ENCODE measurements around the gene ELMO1.

The ELMO1 gene

GRCh38 chr7:37312608-37313007 is 136.1 kb downstream of the ELMO1 start:
- WGBS (ENCODE audit: extremely low coverage, insufficient coverage, insufficient read length), result no CpG with 5 or more reads among the region's 1 CpG
- no peaks in the 10 kb centered on the region for H3K79me1 ChIP-seq (ENCODE audit: low read length)
- no peak overlapping the region for H3K9ac ChIP-seq (ENCODE audit: low read length)
- peaks cover 0 to 10% of the 10 kb centered on the region in 2 experiments for H3K36me3 ChIP-seq (ENCODE audit: control insufficient read depth in 1 of 2, insufficient read depth in 2 of 2, low read length in 2 of 2)
- peaks cover 8 to 9% of the 10 kb centered on the region in 2 experiments for H3K4me1 ChIP-seq (ENCODE audit: control insufficient read depth in 1 of 2, insufficient read depth in 2 of 2, low read length in 2 of 2)
- no peak overlapping the region for H3K27ac ChIP-seq (ENCODE audit: low read depth, low read length)
- H2BK12ac ChIP-seq (ENCODE audit: low read length), result no peak overlapping the region
- no peak overlapping the region for H2BK120ac ChIP-seq (ENCODE audit: insufficient read depth, low read length, poor library complexity)
- no peak overlapping the region for H4K12ac ChIP-seq (ENCODE audit: low read depth, low read length)
- no peaks in the 10 kb centered on the region for H3K27me3 ChIP-seq (ENCODE audit: insufficient read depth, low read length)
- no peak overlapping the region for H3K4me2 ChIP-seq (ENCODE audit: low read length)
- no peaks in the 10 kb centered on the region for H3K9me3 ChIP-seq (ENCODE audit: insufficient read depth, low read depth, low read length)
- no peak overlapping the region for H3K14ac ChIP-seq (ENCODE audit: low read length)
- H2AK5ac ChIP-seq (ENCODE audit: low read length), result no peak overlapping the region
- peak; percentile 24 to 55 for DNase-seq
- no peak overlapping the region for H4K91ac ChIP-seq (ENCODE audit: low read depth, low read length)
- no peaks in the 10 kb centered on the region for H3K79me2 ChIP-seq (ENCODE audit: control insufficient read depth, insufficient read depth, low read length, poor library complexity)
- H3K23ac ChIP-seq (ENCODE audit: low read length), result no peak overlapping the region
- no peak overlapping the region for H2AFZ ChIP-seq (ENCODE audit: insufficient read depth, low read length, poor library complexity)
- no peak overlapping the region for H3K4ac ChIP-seq (ENCODE audit: low read depth, low read length)
- H2BK5ac ChIP-seq (ENCODE audit: low read depth, low read length, poor library complexity), result no peak overlapping the region
- H4K8ac ChIP-seq (ENCODE audit: low read depth, low read length), result no peak overlapping the region
- H3K4me3 ChIP-seq (ENCODE audit: low read depth, low read length), result no peak overlapping the region
- no peak overlapping the region for H3K18ac ChIP-seq (ENCODE audit: low read length)

DNA sequence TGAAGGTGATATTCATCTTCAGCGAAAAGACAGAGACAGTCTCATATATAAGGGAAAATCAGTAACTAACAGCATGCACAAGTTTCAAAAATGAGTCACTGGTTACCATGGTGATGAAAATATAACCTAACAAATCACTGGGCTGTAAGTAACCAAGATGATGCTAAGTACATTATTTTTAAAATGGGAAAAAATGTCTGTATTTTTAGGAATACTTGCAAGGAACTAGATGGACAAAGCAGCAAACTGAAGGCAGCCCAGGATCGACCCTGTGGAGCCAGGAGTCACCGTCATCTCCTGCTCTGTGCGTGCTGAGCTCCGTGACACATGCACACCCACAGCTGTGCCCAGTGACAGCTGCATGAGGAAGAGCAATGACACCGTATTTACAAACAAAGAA is 137.3 kb downstream of the ELMO1 start:
- DNase-seq, result peak; percentile 85 to 87
- H2BK12ac ChIP-seq (ENCODE audit: low read length), result no peak overlapping the region

DNA sequence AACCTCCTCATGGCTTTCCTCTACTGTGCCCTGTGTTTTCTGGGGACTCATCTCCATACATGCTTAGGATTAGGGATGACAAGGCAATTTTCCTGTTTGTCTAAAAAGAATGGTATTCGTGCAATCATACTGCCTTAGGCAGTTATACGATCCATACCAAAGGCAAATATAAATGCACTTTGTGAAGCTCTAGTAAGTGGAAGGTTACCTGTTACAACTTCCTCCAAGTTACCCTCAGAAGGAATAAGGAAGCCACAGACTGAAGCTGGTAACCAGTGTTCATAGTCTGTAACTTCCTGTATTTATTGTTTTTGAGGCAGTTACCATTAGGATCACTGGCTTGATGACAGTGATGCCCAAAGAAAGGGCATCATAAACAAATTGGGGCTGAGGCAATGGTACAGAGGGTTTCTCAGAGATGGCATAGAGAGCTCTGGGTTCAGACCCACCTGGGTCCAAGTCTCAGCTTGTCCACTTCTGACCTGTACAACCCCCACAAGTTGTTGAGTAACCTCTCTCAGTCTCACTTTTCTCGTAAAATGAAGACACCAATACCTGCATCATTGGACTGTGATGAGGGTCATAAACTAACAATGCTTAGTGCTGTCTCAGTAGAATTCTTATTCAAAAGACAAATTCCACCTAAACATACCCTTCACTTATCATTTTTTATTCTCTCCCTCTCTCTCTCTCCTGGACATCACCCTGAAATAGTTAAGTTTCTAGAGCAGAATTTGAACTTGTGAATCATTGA is 138.2 kb downstream of the ELMO1 start:
- Histone ChIP-seq H3K4me2 (ENCODE audit: low read length) (no peak overlapping the region), H3K18ac (ENCODE audit: low read length) (no peak overlapping the region), H3K14ac (ENCODE audit: low read length) (no peak overlapping the region), H3K23ac (ENCODE audit: low read length) (no peak overlapping the region), H2AFZ (ENCODE audit: insufficient read depth, low read length, poor library complexity) (no peak overlapping the region), H3K79me2 (ENCODE audit: control insufficient read depth, insufficient read depth, low read length, poor library complexity) (no peaks in the 10 kb centered on the region), H3K36me3 (ENCODE audit: control insufficient read depth in 1 of 2, insufficient read depth in 2 of 2, low read length in 2 of 2) (peaks cover 0 to 10% of the 10 kb centered on the region in 2 experiments), H3K9me3 (ENCODE audit: insufficient read depth, low read depth, low read length) (no peaks in the 10 kb centered on the region), H3K4ac (ENCODE audit: low read depth, low read length) (no peak overlapping the region), H3K4me3 (ENCODE audit: low read depth, low read length) (no peak overlapping the region), H3K4me1 (ENCODE audit: control insufficient read depth in 1 of 2, insufficient read depth in 2 of 2, low read length in 2 of 2) (peaks cover 7 to 8% of the 10 kb centered on the region in 2 experiments), H3K9ac (ENCODE audit: low read length) (no peak overlapping the region), H2BK5ac (ENCODE audit: low read depth, low read length, poor library complexity) (no peak overlapping the region), H2BK12ac (ENCODE audit: low read length) (no peak overlapping the region), H2AK5ac (ENCODE audit: low read length) (no peak overlapping the region), H3K27ac (ENCODE audit: low read depth, low read length) (no peak overlapping the region), H3K27me3 (ENCODE audit: insufficient read depth, low read length) (no peaks in the 10 kb centered on the region), H4K12ac (ENCODE audit: low read depth, low read length) (no peak overlapping the region), H4K8ac (ENCODE audit: low read depth, low read length) (no peak overlapping the region), H4K91ac (ENCODE audit: low read depth, low read length) (no peak overlapping the region), H3K79me1 (ENCODE audit: low read length) (no peaks in the 10 kb centered on the region), H2BK120ac (ENCODE audit: insufficient read depth, low read length, poor library complexity) (no peak overlapping the region)
- peak; percentile 52 to 77 for DNase-seq
- WGBS (ENCODE audit: extremely low coverage, insufficient coverage, insufficient read length), result no CpG with 5 or more reads among the region's 3 CpGs

More for the DNA sequence above, 137.3 kb downstream of the ELMO1 start:
- WGBS (ENCODE audit: extremely low coverage, insufficient coverage, insufficient read length), result no CpG with 5 or more reads among the region's 6 CpGs
- Histone ChIP-seq H3K4me2 (ENCODE audit: low read length) (no peak overlapping the region), H3K36me3 (ENCODE audit: control insufficient read depth in 1 of 2, insufficient read depth in 2 of 2, low read length in 2 of 2) (peaks cover 0 to 10% of the 10 kb centered on the region in 2 experiments), H3K4me1 (ENCODE audit: control insufficient read depth in 1 of 2, insufficient read depth in 2 of 2, low read length in 2 of 2) (peaks cover 7 to 8% of the 10 kb centered on the region in 2 experiments), H4K12ac (ENCODE audit: low read depth, low read length) (no peak overlapping the region), H3K27ac (ENCODE audit: low read depth, low read length) (no peak overlapping the region), H2BK120ac (ENCODE audit: insufficient read depth, low read length, poor library complexity) (no peak overlapping the region), H4K91ac (ENCODE audit: low read depth, low read length) (no peak overlapping the region), H3K79me2 (ENCODE audit: control insufficient read depth, insufficient read depth, low read length, poor library complexity) (no peaks in the 10 kb centered on the region), H4K8ac (ENCODE audit: low read depth, low read length) (no peak overlapping the region), H3K79me1 (ENCODE audit: low read length) (no peaks in the 10 kb centered on the region), H2AK5ac (ENCODE audit: low read length) (no peak overlapping the region), H2BK5ac (ENCODE audit: low read depth, low read length, poor library complexity) (no peak overlapping the region), H2AFZ (ENCODE audit: insufficient read depth, low read length, poor library complexity) (no peak overlapping the region), H3K4me3 (ENCODE audit: low read depth, low read length) (no peak overlapping the region), H3K9ac (ENCODE audit: low read length) (no peak overlapping the region), H3K9me3 (ENCODE audit: insufficient read depth, low read depth, low read length) (no peaks in the 10 kb centered on the region), H3K23ac (ENCODE audit: low read length) (no peak overlapping the region), H3K18ac (ENCODE audit: low read length) (no peak overlapping the region), H3K27me3 (ENCODE audit: insufficient read depth, low read length) (no peaks in the 10 kb centered on the region), H3K14ac (ENCODE audit: low read length) (no peak overlapping the region), H3K4ac (ENCODE audit: low read depth, low read length) (no peak overlapping the region)

DNA sequence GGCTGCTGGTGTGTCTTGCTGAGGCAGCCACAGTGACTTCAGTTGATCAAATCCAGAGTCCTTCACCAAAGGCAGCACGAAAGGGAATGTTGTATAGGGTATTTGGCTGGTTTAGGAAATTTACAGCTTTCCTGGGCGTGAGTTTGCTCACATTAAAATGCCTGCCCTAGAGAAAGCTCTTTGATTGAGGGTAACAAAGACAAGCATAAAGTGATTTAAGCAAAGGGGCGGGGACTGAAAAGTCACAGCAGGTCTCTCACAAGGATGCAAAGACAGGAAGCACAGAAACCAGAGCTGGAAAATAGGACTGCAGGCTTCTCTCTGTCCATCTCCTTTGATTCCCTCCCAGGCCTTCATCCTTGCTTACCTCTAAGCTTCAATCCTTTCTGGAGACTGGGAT is 139.2 kb downstream of the ELMO1 start:
- Histone ChIP-seq H3K27me3 (ENCODE audit: insufficient read depth, low read length) (no peaks in the 10 kb centered on the region), H3K27ac (ENCODE audit: low read depth, low read length) (no peak overlapping the region), H3K4me1 (ENCODE audit: control insufficient read depth in 1 of 2, insufficient read depth in 2 of 2, low read length in 2 of 2) (peaks cover 7 to 8% of the 10 kb centered on the region in 2 experiments), H3K18ac (ENCODE audit: low read length) (no peak overlapping the region), H4K12ac (ENCODE audit: low read depth, low read length) (no peak overlapping the region), H3K4me3 (ENCODE audit: low read depth, low read length) (no peak overlapping the region), H3K9me3 (ENCODE audit: insufficient read depth, low read depth, low read length) (no peaks in the 10 kb centered on the region), H2AK5ac (ENCODE audit: low read length) (no peak overlapping the region), H2BK120ac (ENCODE audit: insufficient read depth, low read length, poor library complexity) (peak overlapping the region; percentile 31), H3K79me2 (ENCODE audit: control insufficient read depth, insufficient read depth, low read length, poor library complexity) (no peaks in the 10 kb centered on the region), H2BK5ac (ENCODE audit: low read depth, low read length, poor library complexity) (no peak overlapping the region), H3K23ac (ENCODE audit: low read length) (no peak overlapping the region), H3K79me1 (ENCODE audit: low read length) (no peaks in the 10 kb centered on the region), H3K9ac (ENCODE audit: low read length) (no peak overlapping the region), H4K8ac (ENCODE audit: low read depth, low read length) (no peak overlapping the region), H3K4ac (ENCODE audit: low read depth, low read length) (no peak overlapping the region), H2AFZ (ENCODE audit: insufficient read depth, low read length, poor library complexity) (no peak overlapping the region), H3K36me3 (ENCODE audit: control insufficient read depth in 1 of 2, insufficient read depth in 2 of 2, low read length in 2 of 2) (peaks cover 0 to 10% of the 10 kb centered on the region in 2 experiments), H2BK12ac (ENCODE audit: low read length) (no peak overlapping the region), H3K4me2 (ENCODE audit: low read length) (no peak overlapping the region), H3K14ac (ENCODE audit: low read length) (no peak overlapping the region), H4K91ac (ENCODE audit: low read depth, low read length) (no peak overlapping the region)
- WGBS (ENCODE audit: extremely low coverage, insufficient coverage, insufficient read length), result no CpG with 5 or more reads among the region's 3 CpGs
- DNase-seq, result no peak

Measured in trophoblast cell (in vitro differentiated cells and primary cell).